K562 treated with DMSO at 1 percent for 12 hours (cell line): ENCODE data around the gene PKP2. TPM values are rescaled to one million over a fixed set of nuclear protein-coding genes. Genes with fewer than 3 reads are reported as not detected.

ENCODE experiments used
- total RNA-seq: library from RNA; unstranded; fragments of 300-600 nt; gene quantifications from 2 replicates; pipeline ENCODE4 v1.2.3, GENCODE V29; 2022; ENCODE audit not compliant: insufficient read depth

PKP2 gene
- total RNA-seq = 1.0 and 2.0 TPM in 2 replicates

GRCh38 chr12:32896432-32897280, at the start of gene PKP2:
Gene PKP2, minus strand, starts transcription at chr12:32896777. Its CDS starts 46 bp downstream, at chr12:32896731.

GRCh38 chr12:32755654-32756475, 140.7 kb downstream of the PKP2 start, which contains the start of gene YARS2:
Gene YARS2, minus strand, starts transcription at chr12:32755897. Its CDS starts 23 bp downstream, at chr12:32755874.

Other genes with a start within 250 kb of the PKP2 start
- 11.4 and 31.1 TPM in 2 replicates for gene DNM1L, start 217.5 kb downstream of the PKP2 start, total RNA-seq
- gene YARS2, start 140.9 kb downstream of the PKP2 start, total RNA-seq = 15.4 and 15.6 TPM in 2 replicates